Hepatocyte (in vitro differentiated cells): ENCODE data around the gene ASXL1. TPM values are rescaled to one million over a fixed set of nuclear protein-coding genes. Genes with fewer than 3 reads are reported as not detected.

Experiments used
- DNase-seq: peaks from one replicate; pipeline ENCODE4 v3.0.0-alpha.2; 2016; ENCODE audit warnings: low spot score
- H2AFZ ChIP-seq: fragments of 200-600 bp; sonication (generic); 2 replicates; pipeline ENCODE4 v1.6.0; 2016; ENCODE audit warnings: antibody characterized with exemption, mild to moderate bottlenecking
- H3K27ac ChIP-seq: fragments of 200-600 bp; sonication (generic); 2 replicates; pipeline ENCODE4 v1.5.1; 2016; ENCODE audit warnings: mild to moderate bottlenecking
- H3K27me3 ChIP-seq: fragments of 200-600 bp; sonication (generic); 2 replicates; pipeline ENCODE4 v1.6.1; 2016
- H3K36me3 ChIP-seq: fragments of 200-600 bp; sonication (generic); replicated peaks from 2 replicates; pipeline ENCODE4 v1.5.1; 2016; ENCODE audit warnings: low read depth; ENCODE audit not compliant: insufficient read depth
- H3K4me1 ChIP-seq: fragments of 200-600 bp; sonication (generic); 2 replicates; pipeline ENCODE4 v1.5.1; 2016; ENCODE audit warnings: mild to moderate bottlenecking, moderate library complexity; ENCODE audit not compliant: insufficient read depth
- H3K4me2 ChIP-seq: fragments of 200-600 bp; sonication (generic); 2 replicates; pipeline ENCODE4 v1.6.0; 2016
- H3K4me3 ChIP-seq: fragments of 200-600 bp; sonication (generic); 2 replicates; pipeline ENCODE4 v1.5.1; 2016; ENCODE audit warnings: mild to moderate bottlenecking
- H3K79me2 ChIP-seq: fragments of 200-600 bp; sonication (generic); 2 replicates; pipeline ENCODE4 v1.6.0; 2017; ENCODE audit warnings: mild to moderate bottlenecking
- H3K9me2 ChIP-seq: fragments of 200-600 bp; sonication (generic); replicated peaks from 2 replicates; pipeline ENCODE4 v1.6.0; 2017; ENCODE audit warnings: mild to moderate bottlenecking; ENCODE audit not compliant: insufficient read depth
- H3K9me3 ChIP-seq: fragments of 200-600 bp; sonication (generic); 2 replicates; pipeline ENCODE4 v1.5.1; 2016; ENCODE audit warnings: low read depth, mild to moderate bottlenecking
- H4K20me1 ChIP-seq: fragments of 200-600 bp; sonication (generic); 2 replicates; pipeline ENCODE4 v1.6.0; 2016; ENCODE audit warnings: mild to moderate bottlenecking; ENCODE audit not compliant: insufficient read depth, poor library complexity, severe bottlenecking
- EZH2 ChIP-seq: fragments of 200-600 bp; sonication (generic); IDR thresholded peaks from 2 replicates; pipeline ENCODE4 v1.6.1; 2016; ENCODE audit warnings: antibody characterized with exemption, mild to moderate bottlenecking, borderline replicate concordance
- EZH2phosphoT487 ChIP-seq: fragments of 200-600 bp; sonication (generic); IDR thresholded peaks from one replicate; pipeline ENCODE4 v1.6.1; 2018; ENCODE audit warnings: antibody characterized with exemption, mild to moderate bottlenecking, low read depth, moderate library complexity; ENCODE audit not compliant: unreplicated experiment, severe bottlenecking
- WGBS: methylation state at CpG from one replicate; pipeline ENCODE4 v1.1.6; 2016; ENCODE audit warnings: low lambda C conversion rate; ENCODE audit errors: missing lambda C conversion rate; 5-methylcytosine and 5-hydroxymethylcytosine counted together
- polyA plus RNA-seq: library from polyadenylated mRNA; unstranded; fragments of >200 nt; fragmentation: Nextera tagmentation; extraction: Ambion mirVana; gene quantifications from 2 replicates; pipeline ENCODE4 v1.2.1, GENCODE V29; 2016
- total RNA-seq: library from RNA; depleted of rRNA; stranded (reverse); fragments of >200 nt; gene quantifications from 2 replicates; pipeline ENCODE4 v1.2.3, GENCODE V29; 2014
- TF ChIP-seq, protein P1 (sequence below): fragments of 200-600 bp; sonication (generic); IDR thresholded peaks from 2 replicates; pipeline ENCODE4 v1.5.1; 2016; ENCODE audit warnings: antibody characterized with exemption, mild to moderate bottlenecking; ENCODE audit not compliant: poor library complexity

The ASXL1 gene
- total and polyA plus RNA-seq, 2 experiments from 2014 or later: 82.0 to 95.6 TPM

DNA sequence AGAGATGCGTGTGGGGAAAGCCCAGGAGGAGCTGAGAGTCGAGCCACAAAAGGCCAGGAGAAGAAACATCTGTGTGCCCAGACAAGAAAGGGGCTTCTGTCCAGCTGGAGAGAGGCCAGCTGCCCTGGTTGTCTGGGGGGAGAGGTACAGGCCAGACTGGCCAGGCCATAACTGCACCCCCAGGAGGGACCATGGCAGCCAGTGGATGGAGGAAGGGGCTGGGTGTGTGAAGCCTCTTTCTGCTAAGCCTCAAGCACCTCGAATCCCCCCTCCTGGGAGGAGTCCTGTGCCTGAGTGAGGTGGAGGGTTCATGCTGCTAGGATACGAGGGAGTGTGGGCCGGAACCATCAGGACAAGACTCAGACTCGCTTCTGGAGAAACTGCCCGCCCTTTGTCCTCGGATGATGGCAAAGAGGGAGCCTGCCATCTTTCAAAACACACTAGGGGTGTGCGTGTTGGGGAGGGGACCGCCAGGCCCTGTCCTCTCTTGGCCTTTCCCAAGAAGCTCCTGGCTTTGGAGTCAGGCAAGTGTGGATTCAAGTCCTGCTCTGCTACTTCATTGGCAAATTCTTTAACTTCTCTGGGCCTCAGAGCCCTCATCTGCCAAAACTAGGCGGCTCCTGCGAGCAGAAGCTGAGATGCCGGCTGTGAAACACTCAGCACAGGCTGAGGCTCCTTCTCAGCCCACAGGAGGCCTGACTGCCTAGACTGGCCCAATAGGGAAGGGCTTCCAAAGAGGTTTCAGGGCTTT lies 90.3 kb downstream of the ASXL1 start:
- H2AFZ ChIP-seq: no peak overlapping the region
- peaks cover 15% of the 10 kb centered on the region for H4K20me1 ChIP-seq
- DNase-seq: no peak
- H3K79me2 ChIP-seq: peaks cover 26% of the 10 kb centered on the region
- no peak overlapping the region for H3K27ac ChIP-seq
- H3K36me3 ChIP-seq: peaks cover 5% of the 10 kb centered on the region
- no peaks in the 10 kb centered on the region for H3K9me3 ChIP-seq
- no peak overlapping the region for H3K4me2 ChIP-seq
- TF ChIP-seq EZH2phosphoT487 (no peak), EZH2 (no peak)
- TF ChIP-seq, protein P1, sequence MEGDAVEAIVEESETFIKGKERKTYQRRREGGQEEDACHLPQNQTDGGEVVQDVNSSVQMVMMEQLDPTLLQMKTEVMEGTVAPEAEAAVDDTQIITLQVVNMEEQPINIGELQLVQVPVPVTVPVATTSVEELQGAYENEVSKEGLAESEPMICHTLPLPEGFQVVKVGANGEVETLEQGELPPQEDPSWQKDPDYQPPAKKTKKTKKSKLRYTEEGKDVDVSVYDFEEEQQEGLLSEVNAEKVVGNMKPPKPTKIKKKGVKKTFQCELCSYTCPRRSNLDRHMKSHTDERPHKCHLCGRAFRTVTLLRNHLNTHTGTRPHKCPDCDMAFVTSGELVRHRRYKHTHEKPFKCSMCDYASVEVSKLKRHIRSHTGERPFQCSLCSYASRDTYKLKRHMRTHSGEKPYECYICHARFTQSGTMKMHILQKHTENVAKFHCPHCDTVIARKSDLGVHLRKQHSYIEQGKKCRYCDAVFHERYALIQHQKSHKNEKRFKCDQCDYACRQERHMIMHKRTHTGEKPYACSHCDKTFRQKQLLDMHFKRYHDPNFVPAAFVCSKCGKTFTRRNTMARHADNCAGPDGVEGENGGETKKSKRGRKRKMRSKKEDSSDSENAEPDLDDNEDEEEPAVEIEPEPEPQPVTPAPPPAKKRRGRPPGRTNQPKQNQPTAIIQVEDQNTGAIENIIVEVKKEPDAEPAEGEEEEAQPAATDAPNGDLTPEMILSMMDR: no peak
- no peak overlapping the region for H3K4me3 ChIP-seq
- peaks cover 12% of the 10 kb centered on the region for H3K4me1 ChIP-seq
- H3K27me3 ChIP-seq: no peaks in the 10 kb centered on the region
- WGBS: 88% methylated on average over 13 of the region's 13 CpGs
- H3K9me2 ChIP-seq: no peaks in the 10 kb centered on the region

DNA sequence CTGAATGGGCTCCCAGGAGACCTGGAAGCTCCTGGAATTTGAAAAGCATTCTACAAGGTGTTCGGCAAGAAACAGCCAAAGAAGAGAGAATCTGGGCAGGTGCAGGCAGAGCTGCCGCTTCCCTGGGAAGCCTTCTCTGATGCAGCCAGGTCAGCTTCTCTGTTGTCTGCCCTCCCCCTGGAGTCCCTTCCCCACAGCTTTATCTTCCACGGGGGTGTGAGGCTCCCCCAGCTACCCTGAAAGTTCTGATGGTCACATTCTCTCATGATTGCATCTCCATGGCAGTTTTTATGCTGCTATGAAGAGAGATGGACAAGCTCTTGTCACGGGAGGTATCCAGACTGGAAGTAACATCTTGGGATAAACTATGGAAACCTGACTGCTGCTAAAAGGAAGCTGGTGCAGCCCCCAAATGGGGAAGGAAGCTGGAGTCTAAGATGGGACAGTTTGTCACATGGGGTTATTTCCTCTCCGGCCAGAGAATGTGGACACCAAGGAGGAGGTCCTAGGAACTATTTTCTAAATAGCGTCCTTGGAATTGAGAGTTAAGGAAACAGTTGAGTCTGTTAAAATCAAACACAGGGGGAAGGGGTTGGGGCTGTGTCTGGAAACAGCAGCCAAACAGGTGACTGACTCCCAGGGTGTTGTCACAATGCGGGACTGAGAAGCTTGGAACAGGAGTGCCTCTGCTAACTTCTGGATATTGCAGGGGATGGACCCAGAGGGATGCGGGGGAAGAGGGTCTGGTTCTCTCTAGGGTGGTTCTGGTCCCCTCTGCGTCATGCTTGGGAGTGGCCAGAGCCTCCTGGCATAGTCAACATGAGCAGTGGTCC lies 91.1 kb downstream of the ASXL1 start:
- Histone ChIP-seq H2AFZ (no peak overlapping the region), H3K27me3 (no peaks in the 10 kb centered on the region), H3K4me1 (peaks cover 12% of the 10 kb centered on the region), H3K36me3 (peaks cover 5% of the 10 kb centered on the region), H3K4me2 (no peak overlapping the region), H4K20me1 (peaks cover 18% of the 10 kb centered on the region), H3K27ac (no peak overlapping the region), H3K9me2 (no peaks in the 10 kb centered on the region), H3K9me3 (no peaks in the 10 kb centered on the region), H3K79me2 (peaks cover 27% of the 10 kb centered on the region), H3K4me3 (no peak overlapping the region)
- TF ChIP-seq EZH2phosphoT487 (no peak), EZH2 (no peak)
- TF ChIP-seq, protein P1: no peak
- no peak for DNase-seq
- WGBS: 89% methylated on average over 9 of the region's 9 CpGs

DNA sequence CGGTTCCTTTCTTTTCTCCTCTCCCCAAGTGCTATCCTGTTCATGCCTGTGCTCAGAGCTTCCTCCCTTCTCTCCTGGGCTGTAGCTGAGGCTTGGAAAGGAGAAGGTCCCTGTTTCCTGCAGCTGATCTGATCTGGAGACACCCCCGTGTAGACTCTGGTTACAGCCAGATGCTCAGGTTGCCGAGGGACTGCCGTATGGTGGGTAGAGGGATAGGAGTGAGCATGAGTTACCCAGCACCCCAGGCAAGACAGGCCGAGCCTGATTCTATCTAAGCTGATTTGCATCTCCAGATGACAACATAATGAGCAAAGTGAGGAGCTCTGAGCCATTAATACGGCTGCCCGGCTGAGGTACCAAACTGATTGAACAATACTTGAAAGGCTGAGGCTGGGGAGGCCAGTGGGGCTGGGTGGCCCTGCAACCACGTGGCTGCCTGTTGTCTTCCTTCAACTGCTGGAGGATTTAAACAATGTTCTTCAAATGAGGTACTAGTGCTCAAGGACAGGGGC lies 91.8 kb downstream of the ASXL1 start:
- Histone ChIP-seq H2AFZ (no peak overlapping the region), H3K36me3 (peaks cover 5% of the 10 kb centered on the region), H3K4me1 (peaks cover 12% of the 10 kb centered on the region), H3K9me3 (no peaks in the 10 kb centered on the region), H3K27me3 (no peaks in the 10 kb centered on the region), H3K27ac (no peak overlapping the region), H3K79me2 (peaks cover 30% of the 10 kb centered on the region), H3K4me3 (no peak overlapping the region), H4K20me1 (peaks cover 22% of the 10 kb centered on the region), H3K4me2 (no peak overlapping the region), H3K9me2 (no peaks in the 10 kb centered on the region)
- DNase-seq: no peak
- TF ChIP-seq EZH2 (no peak), EZH2phosphoT487 (no peak)
- TF ChIP-seq, protein P1: no peak
- WGBS: 60% methylated on average over 8 of the region's 8 CpGs
